HFF-Myc (cell line): ENCODE measurements around the gene PGBD5.
"Not testable (repeated sequence)": the region's sequence is repeated elsewhere in the genome, so short reads cannot be mapped to it uniquely, and the experiment has no call there.

Source experiments
- DNase-seq: peaks from one replicate; pipeline ENCODE4 v3.0.0-alpha.2; 2011; ENCODE audit warnings: low read depth; ENCODE audit errors: extremely low read depth
- H3K4me3 ChIP-seq: replicated peaks from 2 replicates; pipeline ENCODE4 v1.5.1; 2011; ENCODE audit warnings: low read depth, mild to moderate bottlenecking, control low read depth, low read length
- CTCF ChIP-seq: IDR thresholded peaks from 2 replicates; pipeline ENCODE4 v1.5.1; 2012; ENCODE audit warnings: mild to moderate bottlenecking, low read depth, low read length, control low read depth; ENCODE audit errors: missing control alignments

Gene PGBD5

GRCh38 chr1:230408971-230409370, 17.2 kb downstream of the PGBD5 start:
- DNase-seq = no peak
- TF ChIP-seq CTCF = no peak
- H3K4me3 ChIP-seq = no peak overlapping the region

- H3K4me3 ChIP-seq = no peak overlapping the region
- DNase-seq = no peak
- TF ChIP-seq CTCF = no peak
These were observed 18.8 kb downstream of the PGBD5 start for GRCh38 chr1:230407351-230407750.

GRCh38 chr1:230406727-230407126, 19.4 kb downstream of the PGBD5 start:
- DNase-seq = not testable (repeated sequence)

GRCh38 chr1:230403442-230403841, 22.7 kb downstream of the PGBD5 start:
- TF ChIP-seq CTCF = no peak
- DNase-seq = no peak

More at GRCh38 chr1:230406727-230407126, 19.4 kb downstream of the PGBD5 start:
- not testable (repeated sequence) for H3K4me3 ChIP-seq

GRCh38 chr1:230401763-230402294, 24.3 kb downstream of the PGBD5 start:
- H3K4me3 ChIP-seq = no peak overlapping the region
- DNase-seq = no peak
- TF ChIP-seq CTCF = no peak

More at GRCh38 chr1:230403442-230403841, 22.7 kb downstream of the PGBD5 start:
- H3K4me3 ChIP-seq = no peak overlapping the region

- H3K4me3 ChIP-seq = no peak overlapping the region
- no peak for DNase-seq
- TF ChIP-seq CTCF = no peak
These were observed 25.0 kb downstream of the PGBD5 start for GRCh38 chr1:230401101-230401500.

GRCh38 chr1:230400007-230400344, 26.2 kb downstream of the PGBD5 start:
- no peak for TF ChIP-seq CTCF
- H3K4me3 ChIP-seq = no peak overlapping the region
- no peak for DNase-seq
